Suppressor macrophage (primary cell): ENCODE results near the gene PNMA8B.
A peak's percentile ranks its signal among the peaks of the same experiment; 100 is the strongest.

Experiments
- DNase-seq, 4 experiments: peaks; one replicate each; pipeline ENCODE4 v3.0.0-alpha.2; 2020 to 2022

PNMA8B gene

DNA sequence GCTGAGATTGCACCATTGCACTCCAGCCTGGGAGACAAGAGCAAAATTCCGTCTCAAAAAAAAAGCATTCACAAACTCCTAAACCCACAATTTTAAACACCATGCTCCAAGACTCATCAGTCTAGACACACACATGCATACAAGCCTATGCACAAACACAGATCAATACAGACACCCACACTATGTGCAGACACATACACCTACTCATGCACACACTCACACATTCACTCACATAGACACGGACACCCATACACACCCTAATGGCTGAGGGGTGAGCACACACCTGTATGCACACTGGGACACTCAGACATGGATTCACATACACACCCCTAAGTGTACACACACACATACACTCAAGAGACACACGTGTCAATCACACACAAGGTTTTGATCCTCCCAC is 9.3 kb downstream of the PNMA8B start:
- no peak for DNase-seq

DNA sequence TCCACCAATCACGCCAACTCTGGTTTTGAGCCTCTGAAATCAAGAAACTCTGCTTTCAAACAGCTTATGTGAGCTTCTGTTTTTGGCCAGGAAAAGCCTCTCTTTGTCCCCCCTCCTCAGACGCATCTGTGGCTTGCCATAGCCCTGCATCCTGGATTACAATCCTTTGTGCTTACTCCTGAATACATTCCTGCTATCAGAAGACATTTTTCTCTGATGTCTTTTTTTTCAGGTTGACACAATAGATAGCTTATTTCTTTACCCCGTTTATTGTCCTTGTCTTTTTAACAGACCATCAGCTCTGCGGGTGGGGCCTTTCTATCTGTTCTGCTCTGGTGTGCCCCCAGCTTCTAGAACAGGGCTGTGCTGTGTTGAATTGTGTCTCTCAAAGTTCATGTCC is 11.0 kb downstream of the PNMA8B start:
- DNase-seq = no peak

DNA sequence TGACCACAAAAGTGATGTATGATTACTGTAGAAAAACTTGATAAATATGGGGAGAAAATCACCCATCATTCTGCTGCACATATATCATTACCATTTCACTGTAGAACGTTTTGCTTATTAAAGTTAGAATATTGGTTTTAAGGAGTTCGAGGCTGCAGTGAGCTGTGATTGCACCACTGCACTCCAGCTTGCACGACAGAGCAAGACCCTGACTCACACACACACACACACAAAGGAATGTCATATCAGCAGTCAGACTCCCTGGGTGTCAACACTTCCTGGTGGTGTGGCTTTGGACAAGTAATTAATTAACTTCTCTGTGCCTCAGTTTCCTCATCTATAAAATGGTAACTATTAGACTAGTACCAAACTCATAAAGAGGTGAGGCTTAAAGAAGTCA is 13.0 kb downstream of the PNMA8B start:
- DNase-seq = no peak

DNA sequence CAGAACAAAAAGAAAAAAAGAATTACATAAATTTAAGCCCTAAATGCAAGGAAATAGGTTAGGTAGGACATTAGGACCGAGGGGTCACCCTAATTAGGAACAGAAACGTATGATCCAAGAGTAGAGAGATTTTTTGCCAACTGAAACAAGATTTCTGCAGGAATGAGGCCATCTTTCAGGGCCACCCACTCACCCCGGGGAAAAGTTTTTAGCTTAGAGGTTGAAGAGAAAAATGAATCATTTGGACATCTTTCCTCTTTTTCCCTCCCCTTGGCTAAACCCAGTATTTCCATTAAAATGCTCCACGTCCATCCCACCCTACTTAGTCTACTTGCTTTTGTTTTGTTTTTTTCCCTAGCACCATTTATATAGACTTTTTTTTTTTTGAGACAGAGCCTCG is 13.7 kb downstream of the PNMA8B start:
- DNase-seq = no peak

DNA sequence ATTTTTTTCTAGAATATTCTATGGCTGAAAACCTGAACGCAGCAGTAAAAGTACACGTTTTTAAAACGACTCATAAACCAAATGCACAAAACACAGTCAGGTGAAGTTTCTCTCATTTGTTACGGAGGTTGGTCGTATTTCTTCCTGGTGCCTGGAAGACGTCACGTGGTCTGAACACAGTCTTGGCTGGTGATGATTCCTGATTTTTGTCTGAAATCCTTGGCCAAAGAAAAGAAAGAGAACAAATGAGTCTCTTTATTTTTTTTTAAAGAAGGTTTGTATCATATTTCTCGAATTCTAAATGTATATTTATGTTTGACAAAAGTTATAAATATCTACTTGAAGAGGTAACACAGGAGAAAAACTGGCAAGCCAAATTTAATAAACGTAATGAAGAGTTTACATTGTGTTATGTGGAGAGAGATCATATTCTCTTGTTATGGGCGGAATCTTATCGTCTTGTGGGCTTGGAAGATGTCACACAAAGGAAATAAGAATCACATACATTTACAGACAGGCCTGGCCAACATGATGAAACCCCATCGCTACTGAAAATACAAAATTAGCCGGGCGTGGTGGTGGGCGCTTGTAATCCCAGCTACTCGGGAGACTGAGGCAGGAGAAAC is 14.3 kb downstream of the PNMA8B start:
- DNase-seq = no peak

DNA sequence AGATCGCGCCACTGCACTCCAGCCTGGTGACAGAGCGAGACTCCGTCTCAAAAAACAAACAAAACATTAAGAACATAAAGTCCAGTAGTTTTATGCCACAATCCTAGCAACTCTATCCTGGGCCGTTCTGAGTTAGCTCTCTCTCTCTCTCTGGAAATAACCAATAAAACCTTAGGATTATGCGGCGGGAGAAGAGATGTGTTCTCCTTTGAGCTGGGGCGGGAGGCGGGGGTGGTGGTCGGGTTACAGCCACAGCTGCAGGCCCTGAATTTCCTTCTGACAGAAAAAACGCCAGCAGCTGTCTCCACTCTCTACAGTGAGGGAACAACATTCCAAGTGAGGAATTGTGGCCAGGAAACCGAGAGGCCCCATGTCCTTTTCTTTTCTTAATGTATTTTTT is 15.3 kb downstream of the PNMA8B start:
- DNase-seq = no peak

DNA sequence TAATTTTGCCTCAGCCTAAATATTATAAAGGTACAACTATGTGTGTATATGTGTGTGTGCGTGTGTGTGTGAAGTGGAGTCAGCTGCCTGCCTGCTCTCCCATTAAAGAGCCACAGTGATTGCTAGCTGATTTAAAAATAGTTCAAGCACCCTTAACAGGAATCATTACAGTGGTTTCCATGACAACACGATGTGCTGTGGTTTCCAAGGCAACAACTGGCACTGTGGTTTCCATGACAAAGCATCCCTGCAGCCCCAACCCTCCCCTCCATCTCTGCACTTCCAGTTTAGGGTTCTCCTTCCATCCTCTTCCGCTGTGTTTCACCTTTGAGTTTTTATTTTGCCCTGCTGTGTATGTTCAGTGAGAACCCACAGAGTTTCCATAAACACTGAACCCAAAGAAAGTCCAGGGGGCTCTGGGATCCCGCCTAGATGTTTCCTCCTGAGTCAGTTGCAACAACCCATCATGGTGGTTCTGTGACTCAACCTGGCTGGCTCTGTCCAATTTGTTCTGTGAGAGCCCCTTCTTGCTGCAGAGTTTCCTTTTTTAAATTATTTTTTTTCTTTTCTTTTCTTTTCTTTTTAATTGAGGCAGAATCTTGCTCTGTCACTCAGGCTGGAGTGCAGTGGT is 17.2 kb downstream of the PNMA8B start:
- DNase-seq = no peak

DNA sequence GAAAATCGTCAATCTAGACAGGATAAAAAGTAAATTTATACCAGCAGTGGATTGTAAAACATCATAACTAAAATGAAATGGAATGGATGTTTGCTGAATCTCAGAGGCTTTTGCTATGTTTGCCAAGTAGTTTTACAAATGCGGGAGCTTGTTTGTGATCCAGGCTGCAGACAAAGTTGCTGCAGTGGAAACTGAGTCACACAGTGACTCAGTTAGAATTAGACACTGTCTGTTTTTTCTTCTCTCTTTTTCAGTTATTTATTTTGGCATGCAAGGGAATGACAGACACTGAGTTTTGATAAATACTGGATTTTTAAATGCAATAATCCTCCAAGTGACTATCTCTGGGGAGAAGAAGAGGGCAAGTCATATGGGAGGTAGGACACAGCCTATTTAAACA is 19.7 kb downstream of the PNMA8B start:
- no peak for DNase-seq

DNA sequence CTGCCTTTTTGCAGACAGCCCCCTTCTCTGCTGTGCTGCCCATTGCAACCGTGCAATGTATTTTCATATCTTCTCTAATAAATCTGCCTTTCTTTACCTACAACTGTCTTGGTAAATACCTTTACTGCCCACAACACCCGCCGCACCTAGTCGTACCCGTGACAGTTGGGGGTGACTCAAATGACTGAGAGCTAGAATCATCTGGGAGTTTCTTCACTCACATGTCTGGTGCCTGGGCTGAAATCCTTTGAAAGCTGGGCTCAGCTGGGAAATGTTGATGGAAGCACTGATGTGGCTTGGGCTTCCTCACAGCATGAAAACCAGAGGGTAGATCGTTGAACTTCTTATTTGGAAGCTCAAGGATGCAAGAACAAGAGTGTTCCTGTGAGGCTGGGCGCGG is 21.5 kb downstream of the PNMA8B start:
- DNase-seq = no peak

DNA sequence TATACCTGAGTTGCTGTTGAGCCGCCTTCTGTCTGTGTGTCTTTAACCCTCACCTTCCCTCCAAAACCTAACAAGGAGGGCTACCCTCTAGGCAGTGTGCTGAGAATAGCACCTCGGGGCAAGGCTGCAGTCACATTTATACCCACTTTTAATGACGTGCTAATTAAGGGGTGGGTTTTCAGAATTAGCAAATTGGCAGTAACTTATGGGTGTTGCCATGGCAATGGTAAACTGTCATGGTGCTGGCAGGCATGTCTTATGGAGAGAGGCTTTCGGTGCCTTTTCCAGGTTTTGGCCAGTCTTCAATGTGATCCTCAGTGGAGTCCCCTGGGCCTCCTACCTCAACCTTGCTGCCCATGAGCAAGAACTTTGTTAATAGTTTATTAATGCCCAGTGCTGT is 23.1 kb downstream of the PNMA8B start:
- DNase-seq = no peak

DNA sequence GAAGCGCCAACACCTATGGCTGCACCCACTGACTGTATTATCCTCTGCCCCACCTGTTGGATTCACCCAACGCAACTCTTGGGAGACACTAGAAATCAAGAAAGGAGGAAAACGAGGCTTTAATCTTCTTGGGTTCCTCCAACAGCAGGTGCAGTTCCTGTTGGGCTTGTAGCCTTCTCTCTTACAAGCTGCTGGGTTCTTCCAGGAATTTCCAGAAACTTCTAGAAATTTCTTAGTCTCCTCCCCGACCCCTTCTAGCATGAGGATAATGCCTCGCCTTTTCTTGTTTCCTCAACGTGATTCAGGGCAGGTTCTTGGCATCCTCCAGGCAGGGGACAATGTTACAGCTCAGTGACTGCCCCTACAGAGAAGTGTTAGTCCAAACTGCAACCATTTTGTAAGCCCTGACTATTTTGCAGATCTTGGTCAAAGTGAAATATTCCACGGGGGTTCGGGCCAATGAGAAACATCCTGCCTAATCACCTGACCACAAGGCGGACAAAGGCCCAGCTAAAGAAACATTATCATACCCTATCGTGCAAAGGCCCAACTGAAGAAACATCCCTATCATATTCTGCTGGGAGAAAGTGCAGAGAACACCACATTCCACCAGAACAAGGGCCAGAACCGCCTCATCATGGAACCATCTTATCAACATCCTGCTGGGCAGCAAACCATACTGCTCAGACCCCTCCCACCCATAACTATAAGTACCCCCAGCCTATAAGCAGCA is 23.7 kb downstream of the PNMA8B start:
- no peak for DNase-seq

DNA sequence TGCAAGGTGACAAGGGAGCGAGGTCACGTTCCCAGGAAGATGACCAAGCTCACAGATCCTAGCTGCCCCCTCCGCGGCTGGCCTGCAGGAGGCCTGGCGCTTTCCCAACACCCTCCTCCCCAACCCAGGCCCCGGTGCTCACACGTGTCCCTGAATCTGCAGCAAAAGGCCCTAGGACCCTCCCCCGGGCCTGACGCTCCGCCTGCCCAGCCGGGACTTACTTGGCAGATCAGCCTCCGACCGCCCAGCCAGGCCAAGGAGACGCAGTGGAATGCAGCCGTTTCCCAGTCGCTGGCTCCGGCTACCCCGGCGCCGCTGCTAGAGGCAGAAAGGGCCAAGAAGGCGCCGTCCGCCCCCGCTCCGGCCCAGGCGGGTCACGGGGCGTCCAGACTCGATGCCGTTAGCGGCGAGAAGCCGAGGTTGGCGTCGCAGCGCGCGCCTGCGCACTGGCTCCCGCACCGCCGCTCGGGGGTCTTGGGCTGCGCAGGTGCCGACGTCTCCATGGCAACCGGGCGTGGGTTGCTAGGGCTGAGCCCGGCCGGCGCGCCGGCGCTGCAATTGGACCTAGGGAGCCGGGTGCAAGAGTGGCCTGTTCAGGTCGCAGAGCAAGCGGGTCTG is 24.4 kb downstream of the PNMA8B start, which contains the start of gene PNMA8A:
Gene PNMA8A (minus strand): TSS at position 448 of the 618 bp plus-strand sequence. CDS start 528 bp downstream, outside the sequence.
- peak in 2 of 4 experiments; percentile 23 to 59 for DNase-seq

DNA sequence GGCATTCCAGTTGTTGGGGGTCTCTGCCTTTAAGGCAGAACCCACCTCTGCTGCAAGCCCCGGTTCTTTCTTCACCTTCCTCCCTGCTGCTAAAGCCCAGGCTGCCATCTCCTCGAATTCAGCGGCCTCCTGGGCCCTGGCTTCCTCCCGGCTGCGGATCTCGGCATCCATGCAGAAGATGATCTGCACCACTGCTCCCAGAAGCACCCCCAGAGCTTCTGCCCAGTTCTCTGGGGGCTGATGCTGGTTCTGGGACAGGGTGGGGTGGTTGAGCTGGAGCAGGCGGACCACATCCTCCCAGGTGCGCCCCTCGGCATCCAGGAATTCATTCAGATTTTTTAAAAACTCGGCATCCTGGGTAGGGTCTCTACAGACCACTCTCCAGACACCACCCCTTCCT is 25.3 kb downstream of the PNMA8B start:
- DNase-seq = no peak

DNA sequence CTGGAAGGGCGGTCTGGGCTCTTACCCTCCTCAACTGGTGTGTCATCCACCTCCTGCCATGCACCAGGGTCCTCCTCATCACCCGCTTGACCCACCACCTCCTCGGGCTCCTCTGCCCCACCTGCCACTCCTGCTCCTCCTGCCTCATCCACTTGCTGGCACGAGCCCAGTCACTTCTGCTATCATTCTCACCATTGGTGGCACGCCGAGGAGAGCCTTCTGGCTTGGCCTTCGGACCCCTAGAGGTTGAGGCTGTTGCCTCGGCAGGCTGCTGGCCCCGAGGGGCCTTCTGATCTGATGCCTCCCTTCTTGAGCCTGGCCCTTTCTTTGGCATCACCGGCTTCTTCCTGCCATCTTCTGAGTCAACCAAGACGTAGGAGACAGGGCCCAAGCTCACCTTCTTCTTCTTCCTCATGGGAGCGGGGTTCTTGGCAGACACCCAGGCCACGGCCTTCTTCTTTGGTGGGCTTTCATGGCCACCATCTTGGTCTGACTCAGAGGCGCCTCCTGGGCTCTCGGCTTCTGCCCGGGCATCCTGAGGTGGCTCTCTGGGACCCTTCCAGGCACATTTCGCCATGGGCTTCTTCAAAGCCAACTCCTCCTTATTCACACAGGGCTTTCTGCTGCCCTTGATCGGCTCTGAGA is 26.0 kb downstream of the PNMA8B start:
- DNase-seq = no peak

DNA sequence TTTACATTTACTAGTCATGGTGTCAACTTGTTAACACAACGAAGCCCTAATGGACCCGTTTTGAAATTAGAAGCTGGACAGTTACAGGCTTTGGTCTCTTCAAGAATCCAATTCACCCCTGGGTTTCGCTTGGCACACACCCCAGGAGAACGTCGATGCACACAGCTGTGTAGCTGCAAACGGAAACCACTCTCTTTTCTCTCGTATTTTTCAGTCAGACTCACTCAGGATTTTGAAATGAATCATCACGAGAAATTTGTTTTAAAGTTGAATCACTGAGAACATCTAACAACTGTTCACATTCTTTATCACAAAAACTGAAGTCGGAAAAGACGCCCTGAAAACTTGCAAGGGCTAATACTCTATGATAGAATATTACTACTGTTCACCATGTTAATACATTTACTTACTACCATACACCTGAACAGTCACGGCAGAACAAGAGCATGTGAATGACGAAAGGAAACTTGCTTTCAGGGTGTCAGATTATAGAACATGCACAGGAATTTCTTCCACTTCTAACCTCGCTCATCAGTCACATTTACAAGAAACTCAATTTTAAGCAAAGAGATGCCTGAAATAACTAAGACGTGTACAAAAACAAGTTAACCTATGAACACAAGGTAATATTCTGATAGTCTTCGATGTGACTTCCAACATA is 29.0 kb downstream of the PNMA8B start:
- DNase-seq = no peak

DNA sequence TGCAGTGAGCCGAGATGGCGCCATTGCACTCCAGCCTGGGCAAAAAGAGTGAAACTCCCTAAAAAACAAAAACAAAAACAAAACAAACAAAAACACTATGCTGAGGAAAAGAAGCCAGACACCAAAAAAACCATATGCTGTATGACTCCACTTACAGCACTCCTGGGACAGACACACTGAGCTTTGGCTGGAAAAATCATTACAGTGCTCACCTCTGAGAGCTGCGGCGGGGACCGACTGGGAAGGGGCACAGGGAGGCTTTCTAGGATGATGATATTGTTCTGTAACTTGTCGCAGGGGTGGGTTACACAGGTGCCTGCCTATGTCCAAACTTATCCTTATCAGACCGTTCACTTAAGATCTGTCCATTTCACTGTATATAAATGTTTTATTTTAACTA is 32.2 kb downstream of the PNMA8B start:
- no peak for DNase-seq

DNA sequence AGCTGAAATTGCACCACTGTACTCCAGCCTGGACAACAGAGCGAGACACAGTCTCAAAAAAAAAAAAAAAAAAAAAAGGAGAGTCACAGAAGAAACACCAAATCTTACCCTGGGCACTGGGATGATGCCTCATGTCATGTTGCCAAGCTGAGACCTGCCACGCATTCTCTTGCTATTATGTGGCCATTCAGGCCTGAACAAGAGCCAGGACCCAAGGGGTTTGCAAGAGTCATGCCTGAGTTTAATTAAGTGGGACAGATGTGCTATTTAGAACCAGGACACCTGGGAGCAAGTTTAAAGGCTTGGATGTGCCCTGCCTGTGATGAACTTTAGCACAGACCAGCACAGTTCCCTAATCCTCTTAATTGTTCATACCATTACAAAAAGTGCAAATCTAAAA is 34.1 kb downstream of the PNMA8B start:
- DNase-seq = no peak

DNA sequence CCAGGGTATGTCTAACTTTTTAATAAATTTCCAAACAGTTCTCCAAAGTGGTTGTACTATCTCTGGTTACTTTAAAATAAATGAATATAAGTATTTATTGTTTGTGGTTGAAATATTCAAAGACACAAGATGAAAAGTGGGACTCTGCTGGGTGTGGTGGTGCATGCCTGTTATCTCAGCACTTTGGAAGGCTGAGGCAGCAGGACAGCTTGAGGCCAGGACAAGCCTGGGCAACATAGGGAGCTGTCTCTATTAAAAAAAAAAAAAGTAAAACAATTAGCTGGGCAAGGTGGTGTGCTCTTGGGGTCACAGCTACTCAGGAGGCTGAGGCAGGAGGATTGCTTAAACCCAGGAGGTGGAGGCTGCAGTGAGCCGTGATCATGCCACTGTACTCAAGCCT is 34.7 kb downstream of the PNMA8B start:
- no peak for DNase-seq

DNA sequence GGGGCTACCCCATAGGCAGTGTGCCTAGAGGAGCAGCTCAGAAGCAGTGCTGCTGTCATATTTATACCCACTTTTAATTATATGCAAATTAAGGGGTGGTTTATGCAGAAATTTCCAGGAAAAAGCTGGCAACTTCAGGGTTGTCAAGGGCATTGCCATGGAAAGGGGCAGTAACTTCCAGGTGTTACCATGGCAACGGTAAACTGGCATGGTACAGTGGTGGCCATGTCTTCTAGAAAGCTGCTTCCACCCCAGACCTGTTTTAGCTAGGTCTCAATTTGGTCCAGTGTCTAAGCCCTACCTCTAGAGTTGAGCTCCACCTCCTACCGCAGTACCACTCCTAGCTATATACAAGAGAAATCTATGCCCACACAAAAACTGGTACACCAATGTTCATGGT is 35.6 kb downstream of the PNMA8B start:
- no peak for DNase-seq

DNA sequence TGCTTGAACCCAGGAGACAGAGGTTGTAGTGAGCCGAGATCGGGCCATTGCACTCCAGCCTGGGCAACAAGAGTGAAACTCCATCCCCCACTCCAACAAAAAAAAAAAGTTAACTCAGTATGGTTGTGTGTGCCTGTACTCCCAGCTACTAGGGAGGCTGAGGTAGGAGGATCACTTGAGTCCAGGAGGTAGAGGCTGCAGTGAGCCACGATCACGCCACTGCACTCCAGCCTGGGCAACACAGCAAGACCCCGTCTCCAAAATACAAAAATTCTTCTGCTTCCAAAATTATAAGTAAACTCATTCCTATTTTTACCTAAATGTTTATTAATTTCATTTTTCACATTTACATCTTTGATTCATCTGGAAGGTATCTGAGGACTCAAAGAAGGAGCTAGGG is 38.7 kb downstream of the PNMA8B start:
- DNase-seq = no peak

DNA sequence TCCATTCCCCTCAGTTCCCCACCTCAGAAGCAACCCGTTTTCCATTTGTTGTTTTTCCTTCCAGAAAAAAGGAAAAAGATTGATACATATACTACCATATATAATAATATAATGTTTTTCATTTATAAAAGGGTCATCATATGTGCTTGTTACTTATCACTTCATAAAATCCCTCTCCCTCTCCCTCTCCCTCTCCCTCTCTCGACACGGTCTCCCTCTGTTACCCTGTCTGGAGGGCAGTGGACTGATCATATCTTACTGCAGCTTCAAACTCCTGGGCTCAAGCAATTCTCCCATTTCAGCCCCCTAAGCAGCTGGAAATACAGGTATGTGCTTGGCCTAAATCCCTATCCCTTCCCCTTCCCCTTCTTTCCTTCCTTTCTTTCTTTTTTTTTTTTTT is 41.4 kb downstream of the PNMA8B start:
- DNase-seq = no peak

DNA sequence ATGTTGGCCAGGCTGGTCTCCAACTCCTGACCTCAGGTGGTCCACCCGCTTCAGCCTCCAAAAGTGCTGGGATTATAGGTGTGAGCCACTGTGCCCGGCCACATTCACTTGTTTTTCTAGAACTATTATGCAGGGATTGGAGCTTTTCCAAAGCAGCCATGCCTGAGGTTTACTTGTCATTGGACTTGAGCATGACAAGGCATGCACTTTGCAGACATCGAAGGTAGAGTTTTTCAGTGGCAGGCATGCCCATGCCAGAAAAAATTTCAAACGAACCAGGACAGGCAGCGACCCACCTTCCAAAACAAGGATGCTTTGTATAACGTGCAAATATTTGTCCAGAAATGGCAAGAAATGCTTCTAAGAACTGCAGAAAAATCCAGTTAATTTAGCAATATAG is 42.0 kb downstream of the PNMA8B start:
- no peak for DNase-seq

DNA sequence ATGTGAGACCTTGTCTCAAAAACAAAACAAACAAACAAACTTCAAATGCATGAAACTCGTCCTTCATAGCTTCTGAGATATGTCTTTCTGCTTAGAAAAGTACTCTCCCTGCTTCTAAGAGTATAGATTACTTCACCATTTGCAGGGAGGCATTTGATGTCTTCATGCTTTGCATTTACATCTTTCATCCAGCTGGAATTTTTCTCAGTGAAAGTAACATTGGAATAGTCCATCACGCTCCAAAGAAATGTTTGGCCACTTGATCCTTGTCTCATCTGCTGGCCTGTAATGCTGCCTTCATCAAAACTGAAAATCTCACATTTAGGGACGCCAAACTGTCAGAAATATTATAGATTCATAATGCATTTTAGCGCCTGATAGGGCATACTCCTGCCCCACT is 43.5 kb downstream of the PNMA8B start:
- DNase-seq = no peak
